Measurements from ENCODE around the gene GAS7. TPM values are rescaled to one million over a fixed set of nuclear protein-coding genes. Genes with fewer than 3 reads are reported as not detected.

The GAS7 gene
- total and polyA plus RNA-seq, 2 donors (not counting 1 experiment from before 2014, with no cell fraction given), result 3.4 to 13.6 TPM

- Histone ChIP-seq H3K9ac (ENCODE audit: low read length) (no peak overlapping the region), H3K4me3 (ENCODE audit: control extremely low read depth in 1 of 5, extremely low read depth in 1 of 5, insufficient read depth in 1 of 5, low read depth in 2 of 5, low read length in 4 of 5) (no peak overlapping the region), H3K36me3 (replicated peaks in 1 of 2; ENCODE audit: control extremely low read depth in 1 of 2, control insufficient read depth in 1 of 2, extremely low read depth in 1 of 2, insufficient read depth in 2 of 2, low read length in 1 of 2) (peaks cover 0 to 2% of the 10 kb centered on the region in 2 experiments), H3K27ac (ENCODE audit: low read length in 2 of 2) (no peak overlapping the region), H3K27me3 (replicated peaks in 1 of 4; ENCODE audit: control extremely low read depth in 1 of 4, control insufficient read depth in 3 of 4, insufficient read depth in 4 of 4, low read length in 3 of 4) (no peaks in the 10 kb centered on the region), H3K4me1 (ENCODE audit: control insufficient read depth in 2 of 2, insufficient read depth in 2 of 2, low read length in 2 of 2) (no peaks in the 10 kb centered on the region), H2AFZ (ENCODE audit: insufficient read depth, low read depth, low read length, poor library complexity, severe bottlenecking) (no peak overlapping the region), H4K20me1 (ENCODE audit: control insufficient read depth, insufficient read depth, low read length, poor library complexity, severe bottlenecking) (no peaks in the 10 kb centered on the region), H3K9me3 (ENCODE audit: control extremely low read depth in 1 of 3, control insufficient read depth in 2 of 3, insufficient read depth in 1 of 3, low read length in 2 of 3) (no peaks in the 10 kb centered on the region), H3K4me2 (replicated peaks; ENCODE audit: low read depth, low read length, poor library complexity, severe bottlenecking) (no peak overlapping the region), H3K79me2 (ENCODE audit: control insufficient read depth, insufficient read depth, low read length) (peaks cover 3% of the 10 kb centered on the region)
- Mint-ChIP-seq H3K4me3 (no peak overlapping the region), H3K4me1 (no peaks in the 10 kb centered on the region), H3K27ac (no peak overlapping the region), H3K27me3 (no peaks in the 10 kb centered on the region), H3K9me3 (ENCODE audit: insufficient read depth) (no peaks in the 10 kb centered on the region)
- WGBS (ENCODE audit: insufficient coverage), result no CpG with 5 or more reads among the region's 6 CpGs
- intact Hi-C loops (cut with micrococcal nuclease), result no loop called here
- DNase-seq (no peak), ATAC-seq (ENCODE audit: low read depth) (no peak)
- POLR2A ChIA-PET, result no interaction called here
- TF ChIP-seq EZH2 (IDR thresholded peaks at IDR 0.05; ENCODE audit: borderline replicate concordance, insufficient read depth, low read depth, low read length, poor library complexity, severe bottlenecking) (no peak), CTCF (IDR thresholded peaks at IDR 0.05) (no peak)
- CTCF ChIA-PET, result interaction anchor here (0.9 kb wide), 1 partner anchor 8 kb away, joined by 4 read pairs; no protein-coding TSS in a partner anchor
These were observed 197.0 kb downstream of the GAS7 start for GRCh38 chr17:10001306-10001873.

GRCh38 chr17:9999919-10000695 is 198.3 kb downstream of the GAS7 start:
- Mint-ChIP-seq H3K4me3 (no peak overlapping the region), H3K27ac (no peak overlapping the region), H3K9me3 (ENCODE audit: insufficient read depth) (no peaks in the 10 kb centered on the region), H3K27me3 (no peaks in the 10 kb centered on the region), H3K4me1 (no peaks in the 10 kb centered on the region)
- POLR2A ChIA-PET, result no interaction called here
- H3K36me3 ChIP-seq (replicated peaks in 1 of 2; ENCODE audit: control extremely low read depth in 1 of 2, control insufficient read depth in 1 of 2, extremely low read depth in 1 of 2, insufficient read depth in 2 of 2, low read length in 1 of 2), result peaks cover 0 to 2% of the 10 kb centered on the region in 2 experiments
- H3K4me2 ChIP-seq (replicated peaks; ENCODE audit: low read depth, low read length, poor library complexity, severe bottlenecking), result no peak overlapping the region
- no peak overlapping the region for H3K4me3 ChIP-seq (ENCODE audit: control extremely low read depth in 1 of 5, extremely low read depth in 1 of 5, insufficient read depth in 1 of 5, low read depth in 2 of 5, low read length in 4 of 5)
- H2AFZ ChIP-seq (ENCODE audit: insufficient read depth, low read depth, low read length, poor library complexity, severe bottlenecking), result no peak overlapping the region
- no peaks in the 10 kb centered on the region for H3K9me3 ChIP-seq (ENCODE audit: control extremely low read depth in 1 of 3, control insufficient read depth in 2 of 3, insufficient read depth in 1 of 3, low read length in 2 of 3)
- CTCF ChIA-PET, result interaction anchor here (0.9 kb wide), 1 partner anchor 9 kb away, joined by 4 read pairs; no protein-coding TSS in a partner anchor
- DNase-seq (no peak), ATAC-seq (ENCODE audit: low read depth) (no peak)
- intact Hi-C loops (cut with micrococcal nuclease), result no loop called here
- no peaks in the 10 kb centered on the region for H3K27me3 ChIP-seq (replicated peaks in 1 of 4; ENCODE audit: control extremely low read depth in 1 of 4, control insufficient read depth in 3 of 4, insufficient read depth in 4 of 4, low read length in 3 of 4)
- H3K9ac ChIP-seq (ENCODE audit: low read length), result no peak overlapping the region
- 78% methylated on average over 7 of the region's 9 CpGs for WGBS (ENCODE audit: insufficient coverage)
- no peaks in the 10 kb centered on the region for H4K20me1 ChIP-seq (ENCODE audit: control insufficient read depth, insufficient read depth, low read length, poor library complexity, severe bottlenecking)
- H3K79me2 ChIP-seq (ENCODE audit: control insufficient read depth, insufficient read depth, low read length), result peaks cover 3% of the 10 kb centered on the region
- no peak overlapping the region for H3K27ac ChIP-seq (ENCODE audit: low read length in 2 of 2)
- TF ChIP-seq CTCF (IDR thresholded peaks at IDR 0.05), result no peak
- TF ChIP-seq EZH2 (IDR thresholded peaks at IDR 0.05; ENCODE audit: borderline replicate concordance, insufficient read depth, low read depth, low read length, poor library complexity, severe bottlenecking), result no peak
- H3K4me1 ChIP-seq (ENCODE audit: control insufficient read depth in 2 of 2, insufficient read depth in 2 of 2, low read length in 2 of 2), result no peaks in the 10 kb centered on the region

Data from B cell (primary cell).